ENCODE measurements around the gene HELZ. TPM values are rescaled to one million over a fixed set of nuclear protein-coding genes. Genes with fewer than 3 reads are reported as not detected.
"Not testable (repeated sequence)": the region's sequence is repeated elsewhere in the genome, so short reads cannot be mapped to it uniquely, and the experiment has no call there.

Gene HELZ
- polyA plus RNA-seq, 3 donors = 2.9 to 9.1 (median 8.4) TPM

GRCh38 chr17:67053438-67054000 is 191.5 kb downstream of the HELZ start:
- WGBS, 3 donors = 86 to 93% (median 86%) methylated on average over 9 of the region's 9 CpGs
- no peak overlapping the region for H3K27ac ChIP-seq (ENCODE audit: low read depth, low read length)

- no peak overlapping the region for H3K27ac ChIP-seq (ENCODE audit: low read depth, low read length)
- WGBS, 3 donors = 86 to 97% (median 89%) methylated on average over 9 of the region's 9 CpGs
Measured at GRCh38 chr17:67052720-67053437, 192.1 kb downstream of the HELZ start.

- 92 to 97% (median 93%) methylated on average over 5 of the region's 5 CpGs for WGBS, 3 donors
Measured at GRCh38 chr17:67051837-67052236, 193.2 kb downstream of the HELZ start.

GRCh38 chr17:67051155-67051538 is 193.8 kb downstream of the HELZ start:
- no peak overlapping the region for H3K27ac ChIP-seq (ENCODE audit: low read depth, low read length)
- 77 to 84% (median 83%) methylated on average over 4 of the region's 4 CpGs for WGBS, 3 donors

More at GRCh38 chr17:67051837-67052236, 193.2 kb downstream of the HELZ start:
- no peak overlapping the region for H3K27ac ChIP-seq (ENCODE audit: low read depth, low read length)

- no peak overlapping the region for H3K27ac ChIP-seq (ENCODE audit: low read depth, low read length)
- 83 to 90% (median 87%) methylated on average over 6 of the region's 6 CpGs for WGBS, 3 donors
Measured at GRCh38 chr17:67050471-67051154, 194.4 kb downstream of the HELZ start.

- 95 to 100% (median 98%) methylated on average over 1 of the region's 1 CpG for WGBS, 3 donors
- H3K27ac ChIP-seq (ENCODE audit: low read depth, low read length) = no peak overlapping the region
Measured at GRCh38 chr17:67050066-67050465, 194.9 kb downstream of the HELZ start.

- H3K27ac ChIP-seq (ENCODE audit: low read depth, low read length) = no peak overlapping the region
- WGBS, 3 donors = 82 to 87% (median 85%) methylated on average over 5 of the region's 5 CpGs
Measured at GRCh38 chr17:67049025-67049739, 195.8 kb downstream of the HELZ start.

- H3K27ac ChIP-seq (ENCODE audit: low read depth, low read length) = no peak overlapping the region
- WGBS, 3 donors = 56 to 74% (median 73%) methylated on average over 1 of the region's 1 CpG
Measured at GRCh38 chr17:67047382-67047781, 197.6 kb downstream of the HELZ start.

- WGBS, 3 donors = 56 to 80% (median 65%) methylated on average over 4 of the region's 4 CpGs
- no peak overlapping the region for H3K27ac ChIP-seq (ENCODE audit: low read depth, low read length)
Measured at GRCh38 chr17:67046398-67046797, 198.6 kb downstream of the HELZ start.

- no peak overlapping the region for H3K27ac ChIP-seq (ENCODE audit: low read depth, low read length)
- 58 to 92% (median 88%) methylated on average over 5 of the region's 5 CpGs for WGBS, 3 donors
Measured at GRCh38 chr17:67044940-67045339, 200.1 kb downstream of the HELZ start.

GRCh38 chr17:67044016-67044772 is 200.8 kb downstream of the HELZ start, which contains the start of gene CACNG1:
TSS of gene CACNG1 (plus strand) at chr17:67044554. CDS start at chr17:67044661, 107 bp downstream.
- H3K27ac ChIP-seq (ENCODE audit: low read depth, low read length) = no peak within 1 kb of the TSS
- 84 to 90% (median 87%) methylated on average over 32 of the region's 32 CpGs for WGBS, 3 donors

GRCh38 chr17:67043283-67043682 is 201.7 kb downstream of the HELZ start:
- H3K27ac ChIP-seq (ENCODE audit: low read depth, low read length) = no peak overlapping the region
- 87 to 88% (median 88%) methylated on average over 12 of the region's 12 CpGs for WGBS, 3 donors

GRCh38 chr17:67041941-67042899 is 202.8 kb downstream of the HELZ start:
- WGBS, 3 donors = 55 to 69% (median 63%) methylated on average over 11 of the region's 11 CpGs
- H3K27ac ChIP-seq (ENCODE audit: low read depth, low read length) = no peak overlapping the region

GRCh38 chr17:67041531-67041930 is 203.5 kb downstream of the HELZ start:
- 79 to 90% (median 85%) methylated on average over 7 of the region's 7 CpGs for WGBS, 3 donors
- H3K27ac ChIP-seq (ENCODE audit: low read depth, low read length) = no peak overlapping the region

GRCh38 chr17:67041119-67041518 is 203.9 kb downstream of the HELZ start:
- 90 to 97% (median 91%) methylated on average over 5 of the region's 5 CpGs for WGBS, 3 donors
- H3K27ac ChIP-seq (ENCODE audit: low read depth, low read length) = not testable (repeated sequence)

- 85 to 95% (median 89%) methylated on average over 6 of the region's 6 CpGs for WGBS, 3 donors
- H3K27ac ChIP-seq (ENCODE audit: low read depth, low read length) = no peak overlapping the region
Measured at GRCh38 chr17:67040652-67041051, 204.3 kb downstream of the HELZ start.

- 41 to 59% (median 47%) methylated on average over 5 of the region's 5 CpGs for WGBS, 3 donors
- no peak overlapping the region for H3K27ac ChIP-seq (ENCODE audit: low read depth, low read length)
Measured at GRCh38 chr17:67038861-67039365, 206.1 kb downstream of the HELZ start.

All from adipose tissue (tissue), 3 donors.